OCI-LY7 (cell line): Measurements from ENCODE around the gene MAML3. TPM values are rescaled to one million over a fixed set of nuclear protein-coding genes. Genes with fewer than 3 reads are reported as not detected.

Experiments used
- BruUV-seq: library from RNA; stranded (reverse); fragments of 400-500 nt; replicated peaks from 2 replicates; lab custom pipeline; 2021; lab: Mats Ljungman, UMichigan
- CTCF ChIA-PET: fragments of 300-600 bp; sonication (Branson Sonifier 250); formaldehyde crosslinking; loops from one replicate; lab custom pipeline; 2022; ENCODE audit warnings: antibody characterized with exemption; ENCODE audit not compliant: unreplicated experiment; lab: Charles Lee
- POLR2A ChIA-PET: fragments of 300-600 bp; sonication (Branson Sonifier 250); formaldehyde crosslinking; loops from one replicate; lab custom pipeline; 2022; ENCODE audit warnings: antibody characterized with exemption; lab: Charles Lee
- DNase-seq: peaks from one replicate; pipeline ENCODE4 v3.0.0-alpha.2; 2015; ENCODE audit warnings: low spot score
- H2AFZ ChIP-seq: fragments of 200-600 bp; sonication (generic), shearing (Covaris generic); 2 replicates; pipeline ENCODE4 v1.6.1; 2014; ENCODE audit warnings: mild to moderate bottlenecking, antibody characterized with exemption, low read length, moderate library complexity
- H3K27ac ChIP-seq: fragments of 200-600 bp; sonication (generic); 2 replicates; pipeline ENCODE4 v1.5.1; 2014; ENCODE audit warnings: mixed run types, low read depth, mild to moderate bottlenecking, moderate library complexity, low read length, inconsistent platforms; ENCODE audit not compliant: poor library complexity, severe bottlenecking
- H3K36me3 ChIP-seq: fragments of 200-600 bp; sonication (generic); 2 replicates; pipeline ENCODE4 v1.6.1; 2014; ENCODE audit warnings: mild to moderate bottlenecking, antibody characterized with exemption, low read length, moderate library complexity, mixed read lengths; ENCODE audit not compliant: insufficient read depth
- H3K4me1 ChIP-seq: fragments of 200-600 bp; sonication (generic); 2 replicates; pipeline ENCODE4 v1.5.1; 2014; ENCODE audit warnings: mild to moderate bottlenecking, low read length; ENCODE audit not compliant: insufficient read depth, poor library complexity, severe bottlenecking
- H3K4me2 ChIP-seq: fragments of 200-600 bp; sonication (generic); 2 replicates; pipeline ENCODE4 v1.6.1; 2014; ENCODE audit warnings: mild to moderate bottlenecking, low read length
- H3K4me3 ChIP-seq: fragments of 200-600 bp; sonication (generic); 2 replicates; pipeline ENCODE4 v1.5.1; 2014; ENCODE audit warnings: mild to moderate bottlenecking, low read depth, low read length; ENCODE audit not compliant: poor library complexity, severe bottlenecking
- H3K79me2 ChIP-seq: fragments of 200-600 bp; sonication (generic); 2 replicates; pipeline ENCODE4 v1.6.1; 2016; ENCODE audit warnings: low read depth, mild to moderate bottlenecking, low read length, moderate library complexity, mixed read lengths; ENCODE audit not compliant: insufficient read depth
- H3K9me2 ChIP-seq: fragments of 200-600 bp; sonication (generic); 2 replicates; pipeline ENCODE4 v1.6.1; 2016; ENCODE audit warnings: mild to moderate bottlenecking, low read length, mixed read lengths; ENCODE audit not compliant: insufficient read depth
- H3K9me3 ChIP-seq: fragments of 200-600 bp; sonication (generic); 2 replicates; pipeline ENCODE4 v1.6.1; 2014; ENCODE audit warnings: mild to moderate bottlenecking, mixed run types, low read length, mixed read lengths
- H4K20me1 ChIP-seq: fragments of 200-600 bp; sonication (generic); 2 replicates; pipeline ENCODE4 v1.6.1; 2014; ENCODE audit warnings: mild to moderate bottlenecking, antibody characterized with exemption, low read length, moderate library complexity, mixed read lengths; ENCODE audit not compliant: insufficient read depth
- CTCF ChIP-seq: fragments of 200-600 bp; sonication (generic); conservative IDR thresholded peaks from 2 replicates; pipeline ENCODE4 v1.5.1; 2014; ENCODE audit warnings: mild to moderate bottlenecking, antibody characterized with exemption, low read length, moderate library complexity, mixed read lengths
- EZH2phosphoT487 ChIP-seq: fragments of 200-600 bp; sonication (generic); IDR thresholded peaks from 2 replicates; pipeline ENCODE4 v1.6.1; 2018; ENCODE audit warnings: low read depth, borderline replicate concordance, mild to moderate bottlenecking, mixed run types, antibody characterized with exemption, low read length, moderate library complexity, mixed read lengths
- intact Hi-C: fragments of 100-400 bp; cut with micrococcal nuclease; formaldehyde crosslinking; loops from one replicate; pipeline ENCODE4 v1.10.0; 2022; ENCODE audit not compliant: unreplicated experiment
- total RNA-seq, 2 experiments: library from RNA; depleted of rRNA in 1 of 2; stranded (reverse); fragments of >200 nt in 1 of 2; shearing (Covaris generic) in 1 of 2; gene quantifications; 2 replicates each; pipeline ENCODE4 v1.2.3, GENCODE V29; 2014 to 2022

The MAML3 gene
- total RNA-seq, 2 experiments from 2014 or later = 0.80 to 1.2 TPM

GRCh38 chr4:139797287-139797686, 356.7 kb downstream of the MAML3 start:
- intact Hi-C loops = no loop called here
- Histone ChIP-seq H2AFZ (no peak overlapping the region), H3K27ac (no peak overlapping the region), H3K4me1 (no peaks in the 10 kb centered on the region), H4K20me1 (no peaks in the 10 kb centered on the region), H3K79me2 (no peaks in the 10 kb centered on the region), H3K9me2 (no peaks in the 10 kb centered on the region), H3K36me3 (no peaks in the 10 kb centered on the region), H3K4me2 (no peak overlapping the region), H3K4me3 (no peak overlapping the region), H3K9me3 (no peaks in the 10 kb centered on the region)
- POLR2A ChIA-PET = no interaction called here
- DNase-seq = no peak
- BruUV-seq = no TSS peak
- no peak for TF ChIP-seq CTCF
- TF ChIP-seq EZH2phosphoT487 = no peak
- CTCF ChIA-PET = no interaction called here

GRCh38 chr4:139795527-139796314, 358.3 kb downstream of the MAML3 start:
- Histone ChIP-seq H4K20me1 (no peaks in the 10 kb centered on the region), H3K9me3 (no peaks in the 10 kb centered on the region), H3K36me3 (no peaks in the 10 kb centered on the region), H3K27ac (no peak overlapping the region), H2AFZ (no peak overlapping the region), H3K4me2 (no peak overlapping the region), H3K9me2 (no peaks in the 10 kb centered on the region), H3K4me1 (no peaks in the 10 kb centered on the region), H3K4me3 (no peak overlapping the region), H3K79me2 (no peaks in the 10 kb centered on the region)
- ChIA-PET CTCF (no interaction called here), POLR2A (no interaction called here)
- DNase-seq = no peak
- intact Hi-C loops = no loop called here
- BruUV-seq = no TSS peak
- no peak for TF ChIP-seq CTCF
- no peak for TF ChIP-seq EZH2phosphoT487
